Activated naive CD8-positive, alpha-beta T cell treated with anti-CD3 and anti-CD28 coated beads for 36 hours (primary cell): ENCODE data around the gene DSCAM. TPM values are rescaled to one million over a fixed set of nuclear protein-coding genes. Genes with fewer than 3 reads are reported as not detected.
"Not testable (repeated sequence)": the region's sequence is repeated elsewhere in the genome, so short reads cannot be mapped to it uniquely, and the experiment has no call there.

Experiments used
- DNase-seq: peaks from one replicate; pipeline ENCODE4 v3.0.0; 2021
- H3K27ac Mint-ChIP-seq: one replicate; pipeline ENCODE4 v1.8.0; 2022; ENCODE audit warnings: mild to moderate bottlenecking, moderate library complexity, mixed read lengths
- H3K27me3 Mint-ChIP-seq: one replicate; pipeline ENCODE4 v1.8.0; 2022; ENCODE audit warnings: mild to moderate bottlenecking, mixed read lengths
- H3K36me3 Mint-ChIP-seq: one replicate; pipeline ENCODE4 v1.8.0; 2021; ENCODE audit warnings: mild to moderate bottlenecking, mixed read lengths
- H3K4me1 Mint-ChIP-seq: one replicate; pipeline ENCODE4 v1.8.0; 2021; ENCODE audit warnings: mixed read lengths
- H3K4me3 Mint-ChIP-seq: one replicate; pipeline ENCODE4 v1.8.0; 2022; ENCODE audit warnings: mild to moderate bottlenecking, moderate library complexity, mixed read lengths
- H3K9me3 Mint-ChIP-seq: one replicate; pipeline ENCODE4 v1.8.0; 2022; ENCODE audit warnings: mixed read lengths
- total RNA-seq, 2 experiments: library from RNA; stranded (reverse); gene quantifications; one replicate each; pipeline ENCODE4 v1.2.3, GENCODE V29; 2021

Gene DSCAM
- total RNA-seq, 2 experiments from 2014 or later, result not detected

- H3K27ac Mint-ChIP-seq, result no peak overlapping the region
- no peak overlapping the region for H3K4me3 Mint-ChIP-seq
- H3K27me3 Mint-ChIP-seq, result no peaks in the 10 kb centered on the region
- no peaks in the 10 kb centered on the region for H3K36me3 Mint-ChIP-seq
- no peaks in the 10 kb centered on the region for H3K9me3 Mint-ChIP-seq
- no peaks in the 10 kb centered on the region for H3K4me1 Mint-ChIP-seq
- DNase-seq, result no peak
These were observed 805.5 kb downstream of the DSCAM start for GRCh38 chr21:40041446-40041845.

GRCh38 chr21:40033156-40033782, 813.7 kb downstream of the DSCAM start:
- not testable (repeated sequence) for H3K27ac Mint-ChIP-seq, H3K9me3 Mint-ChIP-seq, H3K27me3 Mint-ChIP-seq, DNase-seq, H3K36me3 Mint-ChIP-seq, H3K4me1 Mint-ChIP-seq, H3K4me3 Mint-ChIP-seq

- Mint-ChIP-seq H3K27ac (no peak overlapping the region), H3K9me3 (no peaks in the 10 kb centered on the region), H3K4me3 (no peak overlapping the region), H3K36me3 (no peaks in the 10 kb centered on the region), H3K27me3 (peaks cover 6% of the 10 kb centered on the region), H3K4me1 (no peaks in the 10 kb centered on the region)
- no peak for DNase-seq
These were observed 817.1 kb downstream of the DSCAM start for GRCh38 chr21:40029888-40030287.

GRCh38 chr21:40028393-40028792, 818.6 kb downstream of the DSCAM start:
- H3K4me1 Mint-ChIP-seq, H3K9me3 Mint-ChIP-seq, H3K27ac Mint-ChIP-seq, H3K27me3 Mint-ChIP-seq, H3K36me3 Mint-ChIP-seq, DNase-seq, H3K4me3 Mint-ChIP-seq: not testable (repeated sequence)

- H3K4me3 Mint-ChIP-seq, result no peak overlapping the region
- no peaks in the 10 kb centered on the region for H3K36me3 Mint-ChIP-seq
- H3K27ac Mint-ChIP-seq, result no peak overlapping the region
- H3K4me1 Mint-ChIP-seq, result no peaks in the 10 kb centered on the region
- peaks cover 7% of the 10 kb centered on the region for H3K27me3 Mint-ChIP-seq
- H3K9me3 Mint-ChIP-seq, result peaks cover 7% of the 10 kb centered on the region
- DNase-seq, result no peak
These were observed 825.2 kb downstream of the DSCAM start for GRCh38 chr21:40021558-40022351.

DNA sequence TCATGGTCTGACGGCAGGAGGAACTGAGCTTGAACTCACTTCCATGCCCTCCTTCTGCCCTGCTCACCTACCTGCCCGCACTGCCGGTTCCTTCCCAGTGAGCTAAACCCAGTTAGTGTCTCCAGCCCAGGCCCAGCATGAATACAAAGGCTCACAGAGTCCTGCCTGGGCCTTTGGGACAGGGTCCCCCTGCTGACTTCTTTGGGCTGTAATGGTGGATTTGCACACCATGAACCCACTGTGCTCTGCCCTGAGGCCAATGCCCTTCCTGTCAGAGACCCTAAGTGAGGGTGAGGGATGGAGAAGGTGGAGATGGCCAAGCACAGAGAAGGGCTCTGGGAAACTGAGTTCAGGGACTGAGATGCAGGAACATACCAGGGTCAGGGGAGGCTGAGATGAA, 826.3 kb downstream of the DSCAM start:
- Mint-ChIP-seq H3K9me3 (peaks cover 7% of the 10 kb centered on the region), H3K36me3 (no peaks in the 10 kb centered on the region), H3K4me1 (no peaks in the 10 kb centered on the region), H3K27ac (no peak overlapping the region), H3K27me3 (peaks cover 7% of the 10 kb centered on the region), H3K4me3 (no peak overlapping the region)
- no peak for DNase-seq

DNA sequence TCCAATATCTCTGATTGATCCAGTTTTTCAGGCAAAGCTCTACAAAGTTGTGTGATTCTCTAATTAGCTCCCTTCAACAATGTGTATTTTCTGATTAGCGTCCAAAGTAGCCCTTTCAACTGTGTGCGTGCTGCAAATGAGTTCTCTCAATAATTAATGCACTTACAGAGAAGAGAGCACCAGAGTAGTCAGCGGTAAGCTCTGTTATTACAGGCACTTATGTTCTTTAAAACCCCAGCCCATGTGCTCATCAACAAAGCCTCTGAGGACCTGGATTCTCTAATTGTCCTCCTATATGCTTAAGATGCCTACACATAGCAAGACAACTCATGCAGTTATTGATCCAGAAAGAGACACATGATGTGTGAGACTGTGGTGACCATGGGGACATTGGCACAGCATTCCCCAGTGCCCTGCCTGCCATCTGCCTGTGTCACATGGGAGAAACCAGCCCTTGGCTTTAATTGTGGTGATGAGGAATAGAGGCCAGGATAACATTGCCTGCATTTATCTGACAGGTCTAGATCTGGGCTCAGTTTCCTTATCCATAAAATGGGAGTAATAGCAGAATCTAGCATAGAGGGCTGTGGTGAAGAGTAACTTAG, 828.0 kb downstream of the DSCAM start:
- H3K27ac Mint-ChIP-seq, result no peak overlapping the region
- H3K36me3 Mint-ChIP-seq, result no peaks in the 10 kb centered on the region
- peaks cover 7% of the 10 kb centered on the region for H3K27me3 Mint-ChIP-seq
- no peak overlapping the region for H3K4me3 Mint-ChIP-seq
- DNase-seq, result no peak
- H3K9me3 Mint-ChIP-seq, result peaks cover 12% of the 10 kb centered on the region
- H3K4me1 Mint-ChIP-seq, result no peaks in the 10 kb centered on the region

DNA sequence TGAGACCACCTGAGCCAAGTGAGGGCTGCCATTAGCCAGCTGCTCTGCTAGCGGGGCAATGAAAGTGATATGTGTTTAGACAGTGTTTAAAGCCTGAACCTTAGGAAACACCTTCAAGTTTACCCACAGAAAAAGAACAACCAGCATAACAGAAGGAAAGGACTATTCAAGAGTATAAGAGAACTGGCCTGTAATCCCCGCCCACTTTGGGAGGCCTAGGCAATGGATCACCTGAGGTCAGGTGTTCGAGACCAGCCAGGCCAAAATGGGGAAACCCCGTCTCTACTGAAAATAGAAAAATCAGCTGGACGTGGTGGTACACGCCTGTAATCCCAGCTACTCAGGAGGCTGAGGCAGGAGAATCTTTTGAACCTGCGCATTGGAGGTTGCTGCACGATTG, 830.3 kb downstream of the DSCAM start:
- Mint-ChIP-seq H3K9me3 (peaks cover 12% of the 10 kb centered on the region), H3K27me3 (peaks cover 7% of the 10 kb centered on the region), H3K36me3 (no peaks in the 10 kb centered on the region), H3K4me1 (no peaks in the 10 kb centered on the region), H3K27ac (no peak overlapping the region), H3K4me3 (no peak overlapping the region)
- no peak for DNase-seq

DNA sequence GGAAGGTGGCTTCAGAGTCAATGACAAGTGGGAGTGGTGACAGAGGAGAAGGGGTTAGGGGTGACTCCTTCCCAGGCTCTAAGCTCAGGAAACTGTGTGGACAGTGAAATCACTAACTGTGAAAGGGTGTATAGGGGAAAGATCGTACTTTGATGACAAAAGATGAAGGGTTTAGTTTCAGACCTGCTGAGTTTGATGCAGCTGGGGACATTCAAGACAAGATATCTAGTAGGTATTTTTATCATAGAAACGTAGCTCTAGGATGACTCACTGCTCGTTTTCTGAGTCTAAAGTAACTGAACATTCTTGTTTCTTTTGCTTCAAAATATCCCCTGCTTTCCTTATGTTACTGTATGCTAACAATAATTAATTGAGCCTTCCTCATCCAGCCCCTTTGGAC, 830.7 kb downstream of the DSCAM start:
- H3K4me1 Mint-ChIP-seq, result no peaks in the 10 kb centered on the region
- no peak for DNase-seq
- no peak overlapping the region for H3K4me3 Mint-ChIP-seq
- peaks cover 7% of the 10 kb centered on the region for H3K27me3 Mint-ChIP-seq
- peaks cover 12% of the 10 kb centered on the region for H3K9me3 Mint-ChIP-seq
- no peak overlapping the region for H3K27ac Mint-ChIP-seq
- no peaks in the 10 kb centered on the region for H3K36me3 Mint-ChIP-seq

- peaks cover 7% of the 10 kb centered on the region for H3K27me3 Mint-ChIP-seq
- H3K4me3 Mint-ChIP-seq, result no peak overlapping the region
- no peaks in the 10 kb centered on the region for H3K4me1 Mint-ChIP-seq
- H3K27ac Mint-ChIP-seq, result no peak overlapping the region
- peaks cover 12% of the 10 kb centered on the region for H3K9me3 Mint-ChIP-seq
- H3K36me3 Mint-ChIP-seq, result no peaks in the 10 kb centered on the region
- DNase-seq, result no peak
These were observed 831.1 kb downstream of the DSCAM start for GRCh38 chr21:40015818-40016217.

DNA sequence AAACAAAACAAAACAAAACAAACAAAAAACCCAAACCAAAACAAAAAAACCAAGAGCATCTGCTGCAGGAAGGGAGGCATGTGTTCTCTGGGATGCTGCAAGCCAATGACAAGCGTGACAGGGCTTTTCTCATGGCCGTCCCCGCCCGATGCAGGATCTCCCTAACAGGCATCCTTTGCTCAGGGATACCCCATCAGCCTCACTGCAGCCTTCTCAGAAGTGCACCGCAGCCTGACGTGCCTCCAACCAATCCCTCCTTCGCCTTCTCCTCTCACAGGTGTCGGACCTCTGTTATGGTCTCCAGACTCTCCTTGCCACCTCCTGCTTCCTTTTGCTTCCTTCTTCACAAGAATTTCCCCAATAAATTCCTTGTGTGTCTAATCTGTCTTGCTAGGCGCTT, 832.6 kb downstream of the DSCAM start:
- H3K9me3 Mint-ChIP-seq, result peaks cover 5% of the 10 kb centered on the region
- H3K4me1 Mint-ChIP-seq, result no peaks in the 10 kb centered on the region
- H3K4me3 Mint-ChIP-seq, result no peak overlapping the region
- H3K27ac Mint-ChIP-seq, result no peak overlapping the region
- no peaks in the 10 kb centered on the region for H3K36me3 Mint-ChIP-seq
- no peaks in the 10 kb centered on the region for H3K27me3 Mint-ChIP-seq
- no peak for DNase-seq

GRCh38 chr21:40013001-40013735, 833.8 kb downstream of the DSCAM start:
- no peak for DNase-seq
- Mint-ChIP-seq H3K27me3 (no peaks in the 10 kb centered on the region), H3K9me3 (peaks cover 5% of the 10 kb centered on the region), H3K27ac (no peak overlapping the region), H3K4me1 (no peaks in the 10 kb centered on the region), H3K4me3 (no peak overlapping the region), H3K36me3 (no peaks in the 10 kb centered on the region)

GRCh38 chr21:40011371-40011770, 835.6 kb downstream of the DSCAM start:
- DNase-seq, result no peak
- no peaks in the 10 kb centered on the region for H3K36me3 Mint-ChIP-seq
- no peaks in the 10 kb centered on the region for H3K27me3 Mint-ChIP-seq
- H3K4me3 Mint-ChIP-seq, result no peak overlapping the region
- H3K27ac Mint-ChIP-seq, result no peak overlapping the region
- peaks cover 5% of the 10 kb centered on the region for H3K9me3 Mint-ChIP-seq
- no peaks in the 10 kb centered on the region for H3K4me1 Mint-ChIP-seq

- Mint-ChIP-seq H3K4me3 (no peak overlapping the region), H3K27me3 (peaks cover 4% of the 10 kb centered on the region), H3K9me3 (no peaks in the 10 kb centered on the region), H3K36me3 (no peaks in the 10 kb centered on the region), H3K27ac (no peak overlapping the region), H3K4me1 (no peaks in the 10 kb centered on the region)
- DNase-seq, result no peak
These were observed 844.0 kb downstream of the DSCAM start for GRCh38 chr21:40002978-40003377.

DNA sequence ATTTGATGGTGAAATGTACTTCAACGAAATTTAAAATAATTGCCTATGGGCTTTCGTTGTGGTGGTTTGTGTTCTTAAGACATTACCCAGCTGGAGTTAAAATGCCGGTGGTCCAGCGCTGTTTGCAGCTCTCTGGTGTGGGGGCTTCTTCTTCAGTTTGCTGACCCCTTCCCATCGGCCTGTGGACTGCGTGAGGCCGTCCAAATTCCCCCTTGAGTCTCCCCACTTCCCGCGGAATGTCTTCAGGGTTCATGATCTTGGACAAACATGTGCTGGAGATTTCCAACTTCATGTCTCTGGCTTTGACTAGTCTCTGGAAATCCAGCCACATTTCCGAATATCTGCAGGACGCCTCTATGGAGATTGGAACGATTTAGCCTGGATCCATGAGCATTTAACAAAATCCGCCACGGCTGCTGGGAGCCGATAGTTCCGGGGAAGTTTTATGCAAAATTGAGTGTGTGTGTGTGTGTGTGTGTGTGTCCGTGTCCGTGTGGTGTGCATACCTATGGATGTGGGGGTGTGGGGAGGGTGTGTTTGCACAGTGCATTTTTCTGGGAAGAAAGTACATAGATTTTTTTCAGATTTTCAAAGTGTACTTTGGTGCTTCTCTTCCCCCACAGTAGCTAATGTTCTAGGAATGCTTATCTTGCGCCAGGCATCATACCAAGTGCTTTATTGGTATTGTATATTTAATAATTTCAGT, 862.5 kb downstream of the DSCAM start:
- Mint-ChIP-seq H3K27me3 (no peaks in the 10 kb centered on the region), H3K27ac (no peak overlapping the region), H3K4me3 (no peak overlapping the region), H3K36me3 (no peaks in the 10 kb centered on the region), H3K9me3 (no peaks in the 10 kb centered on the region), H3K4me1 (no peaks in the 10 kb centered on the region)
- no peak for DNase-seq
